DMS 273 (cell line): Measurements from ENCODE around the gene MANEAL.

Source experiments
- DNase-seq: peaks from one replicate; lab custom pipeline; 2025; ENCODE audit not compliant: unreplicated experiment; lab: John Stamatoyannopoulos, UW

MANEAL gene

GRCh38 chr1:37778654-37779053 lies 15.0 kb upstream of the MANEAL start:
- DNase-seq: no peak

GRCh38 chr1:37782491-37782890 lies 11.2 kb upstream of the MANEAL start:
- DNase-seq: no peak

- no peak for DNase-seq
Measured at GRCh38 chr1:37792943-37793686, 532 bp upstream of the MANEAL start.

GRCh38 chr1:37794372-37795339 lies 1.0 kb downstream of the MANEAL start:
- DNase-seq: peak; percentile 66

- DNase-seq: peak; percentile 37
Measured at GRCh38 chr1:37795340-37796125, 1.9 kb downstream of the MANEAL start.

- no peak for DNase-seq
Measured at GRCh38 chr1:37797750-37798345, 4.2 kb downstream of the MANEAL start.

- no peak for DNase-seq
Measured at GRCh38 chr1:37802439-37802838, 8.8 kb downstream of the MANEAL start.

- DNase-seq: peak; percentile 68
Measured at GRCh38 chr1:37807220-37807554, 13.5 kb downstream of the MANEAL start.

GRCh38 chr1:37807555-37808368 lies 14.1 kb downstream of the MANEAL start, which contains the start of the genes C1orf122 and YRDC:
Gene C1orf122 (plus strand): TSS chr1:37807790. CDS start chr1:37808405, 615 bp downstream.
Gene YRDC (minus strand): TSS chr1:37808208. CDS start chr1:37808180, 28 bp downstream.
- DNase-seq: peak; percentile 97

GRCh38 chr1:37808369-37809319 lies 15.0 kb downstream of the MANEAL start:
- peak; percentile 95 for DNase-seq

- DNase-seq: no peak
Measured at GRCh38 chr1:37809942-37810341, 16.3 kb downstream of the MANEAL start.

- DNase-seq: peak; percentile 93
Measured at GRCh38 chr1:37811027-37811655, 17.5 kb downstream of the MANEAL start.

GRCh38 chr1:37813529-37814145 lies 20.0 kb downstream of the MANEAL start:
- DNase-seq: no peak

GRCh38 chr1:37814252-37814651 lies 20.6 kb downstream of the MANEAL start:
- DNase-seq: no peak

- DNase-seq: no peak
Measured at GRCh38 chr1:37817481-37817880, 23.8 kb downstream of the MANEAL start.

- no peak for DNase-seq
Measured at GRCh38 chr1:37821481-37821880, 27.8 kb downstream of the MANEAL start.

GRCh38 chr1:37822906-37823815 lies 29.5 kb downstream of the MANEAL start:
- no peak for DNase-seq
